PC-9 (cell line): ENCODE data around the gene NCS1.

Experiments used
- EZH2 ChIP-seq: fragments of 200-600 bp; sonication (generic); IDR thresholded peaks from 2 replicates; pipeline ENCODE4 v1.8.0; 2017; ENCODE audit warnings: antibody characterized with exemption, low read depth
- TF ChIP-seq, protein P1 (sequence below): fragments of 200-600 bp; sonication (generic); conservative IDR thresholded peaks from 2 replicates; pipeline ENCODE4 v1.6.1; 2017; ENCODE audit warnings: mixed run types, antibody characterized with exemption, mild to moderate bottlenecking, moderate library complexity

- TF ChIP-seq, protein P1, sequence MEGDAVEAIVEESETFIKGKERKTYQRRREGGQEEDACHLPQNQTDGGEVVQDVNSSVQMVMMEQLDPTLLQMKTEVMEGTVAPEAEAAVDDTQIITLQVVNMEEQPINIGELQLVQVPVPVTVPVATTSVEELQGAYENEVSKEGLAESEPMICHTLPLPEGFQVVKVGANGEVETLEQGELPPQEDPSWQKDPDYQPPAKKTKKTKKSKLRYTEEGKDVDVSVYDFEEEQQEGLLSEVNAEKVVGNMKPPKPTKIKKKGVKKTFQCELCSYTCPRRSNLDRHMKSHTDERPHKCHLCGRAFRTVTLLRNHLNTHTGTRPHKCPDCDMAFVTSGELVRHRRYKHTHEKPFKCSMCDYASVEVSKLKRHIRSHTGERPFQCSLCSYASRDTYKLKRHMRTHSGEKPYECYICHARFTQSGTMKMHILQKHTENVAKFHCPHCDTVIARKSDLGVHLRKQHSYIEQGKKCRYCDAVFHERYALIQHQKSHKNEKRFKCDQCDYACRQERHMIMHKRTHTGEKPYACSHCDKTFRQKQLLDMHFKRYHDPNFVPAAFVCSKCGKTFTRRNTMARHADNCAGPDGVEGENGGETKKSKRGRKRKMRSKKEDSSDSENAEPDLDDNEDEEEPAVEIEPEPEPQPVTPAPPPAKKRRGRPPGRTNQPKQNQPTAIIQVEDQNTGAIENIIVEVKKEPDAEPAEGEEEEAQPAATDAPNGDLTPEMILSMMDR = no peak
- no peak for TF ChIP-seq EZH2
Observed at GRCh38 chr9:130158001-130158400, 14.2 kb upstream of the NCS1 start.
